Ishikawa (cell line): Measurements from ENCODE around the gene C5.

Experiments
- CEBPB ChIP-seq: IDR thresholded peaks from 2 replicates; pipeline ENCODE4 v1.6.1; 2012
- EGR1 ChIP-seq: IDR thresholded peaks from 2 replicates; pipeline ENCODE4 v1.6.1; 2012
- EP300 ChIP-seq: IDR thresholded peaks from 2 replicates; pipeline ENCODE4 v1.6.1; 2012; ENCODE audit warnings: borderline replicate concordance
- FOXM1 ChIP-seq: IDR thresholded peaks from 2 replicates; pipeline ENCODE4 v1.6.1; 2012; ENCODE audit warnings: low read depth, borderline replicate concordance
- RAD21 ChIP-seq: IDR thresholded peaks from 2 replicates; pipeline ENCODE4 v1.6.1; 2012; ENCODE audit warnings: low read depth
- YY1 ChIP-seq: IDR thresholded peaks from 2 replicates; pipeline ENCODE4 v1.6.1; 2012; ENCODE audit warnings: low read depth
- TF ChIP-seq, protein P1 (sequence below): IDR thresholded peaks from 2 replicates; pipeline ENCODE4 v1.6.1; 2012

DNA sequence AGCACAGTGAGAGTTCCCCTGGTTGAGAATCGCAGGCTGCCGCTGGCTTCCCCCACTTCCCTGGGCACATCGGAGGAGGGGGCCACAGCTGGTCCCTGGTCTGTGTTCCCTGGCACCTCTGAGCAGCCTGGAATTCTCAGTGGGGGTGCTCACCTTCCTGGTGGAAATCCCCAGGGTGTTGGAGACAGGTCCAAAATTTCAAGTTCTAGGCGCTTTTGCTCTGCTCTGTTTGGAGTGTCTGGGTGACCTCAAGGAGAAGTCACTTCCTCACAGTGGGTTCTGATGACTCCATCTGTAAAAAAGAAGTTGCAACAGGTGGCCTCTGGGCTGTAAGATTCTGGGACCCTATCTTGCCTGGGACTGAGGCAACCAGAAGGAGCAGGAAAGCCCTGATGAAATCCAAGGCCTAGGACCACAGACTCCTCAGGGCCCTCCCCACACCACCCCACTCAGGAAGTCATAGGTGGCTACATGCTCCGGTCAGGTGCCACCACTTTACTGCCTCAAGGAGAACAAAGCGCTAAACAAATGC, 123.6 kb downstream of the C5 start, which contains the start of gene TRAF1:
- no peak for TF ChIP-seq CEBPB
- no peak for TF ChIP-seq EP300
- TF ChIP-seq RAD21 = no peak
- no peak for TF ChIP-seq EGR1
- TF ChIP-seq FOXM1 = no peak
- TF ChIP-seq YY1 = no peak
- TF ChIP-seq, protein P1, sequence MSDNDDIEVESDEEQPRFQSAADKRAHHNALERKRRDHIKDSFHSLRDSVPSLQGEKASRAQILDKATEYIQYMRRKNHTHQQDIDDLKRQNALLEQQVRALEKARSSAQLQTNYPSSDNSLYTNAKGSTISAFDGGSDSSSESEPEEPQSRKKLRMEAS = no peak
